ENCODE data around the gene GALM. TPM values are rescaled to one million over a fixed set of nuclear protein-coding genes. Genes with fewer than 3 reads are reported as not detected.

GALM gene
- total RNA-seq, 1 experiment from 2014 or later = 10.0 TPM

DNA sequence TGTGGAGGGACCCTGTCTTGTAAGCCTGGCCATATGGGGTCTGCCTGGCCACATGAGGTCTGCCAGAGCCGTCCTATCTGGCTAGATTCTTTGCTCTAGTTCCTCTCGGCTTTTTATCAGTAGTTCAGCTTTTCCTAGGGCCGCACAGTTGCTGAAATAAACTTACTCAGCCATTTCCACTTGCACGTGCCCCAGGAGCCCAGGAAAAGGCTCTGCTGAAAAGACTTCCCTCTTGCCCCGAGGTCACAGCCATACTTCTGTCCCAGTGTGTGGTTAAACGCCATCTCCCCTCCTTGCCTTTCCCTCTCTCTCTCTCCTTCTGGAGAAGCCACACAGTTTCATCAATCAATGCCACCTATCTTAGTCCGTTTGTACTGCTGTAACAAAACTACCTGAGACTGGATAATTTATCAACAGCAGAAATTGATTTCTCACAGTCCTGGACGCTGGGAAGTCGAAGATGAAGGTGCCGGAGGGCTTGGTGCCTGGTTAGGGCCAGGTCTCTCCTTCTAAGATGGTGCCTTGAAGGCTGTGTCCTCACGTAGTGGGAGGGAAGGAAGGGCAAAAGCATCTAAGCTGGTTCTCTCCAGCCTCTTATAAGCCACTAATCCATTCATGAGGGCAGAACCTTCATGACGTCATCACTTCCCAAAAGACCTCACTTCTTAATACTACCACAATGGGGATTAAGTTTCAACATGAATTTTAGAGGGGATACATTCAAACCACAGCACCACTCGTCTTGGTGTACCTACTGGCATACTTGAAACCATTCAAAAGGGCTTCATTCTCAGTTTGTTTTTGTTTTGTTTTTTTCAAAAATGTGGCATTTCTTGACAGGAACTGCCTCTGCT lies 11.2 kb upstream of the GALM start:
- Histone ChIP-seq H3K18ac (ENCODE audit: insufficient read length, low read depth, low read length) (no peak overlapping the region), H3K4me2 (ENCODE audit: insufficient read depth, insufficient read length, low read length) (no peak overlapping the region), H3K56ac (ENCODE audit: insufficient read length, low read depth, low read length) (no peak overlapping the region), H3K23ac (ENCODE audit: insufficient read length, low read depth, low read length) (no peak overlapping the region), H3K79me1 (ENCODE audit: insufficient read depth, low read depth, low read length, poor library complexity, severe bottlenecking) (no peaks in the 10 kb centered on the region), H3T11ph (ENCODE audit: low read length) (no peak overlapping the region), H2AFZ (ENCODE audit: low read length) (no peak overlapping the region), H4K91ac (ENCODE audit: insufficient read length, low read depth, low read length) (no peak overlapping the region), H3K27me3 (ENCODE audit: insufficient read depth, low read length) (no peaks in the 10 kb centered on the region), H3K9me3 (ENCODE audit: control insufficient read depth, low read depth, low read length) (no peaks in the 10 kb centered on the region), H2BK120ac (ENCODE audit: low read depth, low read length, poor library complexity, severe bottlenecking) (no peak overlapping the region), H2AK5ac (ENCODE audit: insufficient read length, low read length) (no peak overlapping the region), H3K27ac (ENCODE audit: insufficient read length, low read depth, low read length) (no peak overlapping the region), H2BK12ac (ENCODE audit: insufficient read length, low read depth, low read length) (no peak overlapping the region), H2BK15ac (ENCODE audit: low read depth, low read length) (no peak overlapping the region), H3K4ac (ENCODE audit: low read depth, low read length) (no peak overlapping the region), H2BK5ac (ENCODE audit: insufficient read length, low read length) (no peak overlapping the region), H4K5ac (ENCODE audit: insufficient read length, low read depth, low read length) (no peak overlapping the region), H3K79me2 (ENCODE audit: insufficient read depth, low read length) (no peaks in the 10 kb centered on the region), H4K8ac (replicated peaks; ENCODE audit: insufficient read length, low read depth, low read length) (no peak overlapping the region), H2BK20ac (ENCODE audit: low read depth, low read length, poor library complexity, severe bottlenecking) (no peak overlapping the region), H3K23me2 (ENCODE audit: insufficient read length, low read depth, low read length, poor library complexity, severe bottlenecking) (no peaks in the 10 kb centered on the region), H3K14ac (ENCODE audit: insufficient read depth, low read length) (no peak overlapping the region), H4K20me1 (ENCODE audit: control insufficient read depth, insufficient read depth, insufficient read length) (no peaks in the 10 kb centered on the region), H3K9ac (ENCODE audit: extremely low read depth, insufficient read length, low read length) (no peak overlapping the region), H3K4me1 (ENCODE audit: insufficient read depth, low read length) (no peaks in the 10 kb centered on the region)
- no CpG with 5 or more reads among the region's 13 CpGs for WGBS (ENCODE audit: extremely low coverage, insufficient read length, low lambda C conversion rate)
- no peak overlapping the region for H3K4me3 Mint-ChIP-seq
- no peak overlapping the region for H3K27ac Mint-ChIP-seq
- no peaks in the 10 kb centered on the region for H3K4me1 Mint-ChIP-seq
- TF ChIP-seq, protein P1, sequence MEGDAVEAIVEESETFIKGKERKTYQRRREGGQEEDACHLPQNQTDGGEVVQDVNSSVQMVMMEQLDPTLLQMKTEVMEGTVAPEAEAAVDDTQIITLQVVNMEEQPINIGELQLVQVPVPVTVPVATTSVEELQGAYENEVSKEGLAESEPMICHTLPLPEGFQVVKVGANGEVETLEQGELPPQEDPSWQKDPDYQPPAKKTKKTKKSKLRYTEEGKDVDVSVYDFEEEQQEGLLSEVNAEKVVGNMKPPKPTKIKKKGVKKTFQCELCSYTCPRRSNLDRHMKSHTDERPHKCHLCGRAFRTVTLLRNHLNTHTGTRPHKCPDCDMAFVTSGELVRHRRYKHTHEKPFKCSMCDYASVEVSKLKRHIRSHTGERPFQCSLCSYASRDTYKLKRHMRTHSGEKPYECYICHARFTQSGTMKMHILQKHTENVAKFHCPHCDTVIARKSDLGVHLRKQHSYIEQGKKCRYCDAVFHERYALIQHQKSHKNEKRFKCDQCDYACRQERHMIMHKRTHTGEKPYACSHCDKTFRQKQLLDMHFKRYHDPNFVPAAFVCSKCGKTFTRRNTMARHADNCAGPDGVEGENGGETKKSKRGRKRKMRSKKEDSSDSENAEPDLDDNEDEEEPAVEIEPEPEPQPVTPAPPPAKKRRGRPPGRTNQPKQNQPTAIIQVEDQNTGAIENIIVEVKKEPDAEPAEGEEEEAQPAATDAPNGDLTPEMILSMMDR (conservative IDR thresholded peaks at IDR 0.05) = no peak
- H3K36me3 Mint-ChIP-seq (ENCODE audit: insufficient read depth in 1 of 3, low read depth in 3 of 3) = no peaks in the 10 kb centered on the region
- no peaks in the 10 kb centered on the region for H3K27me3 Mint-ChIP-seq (ENCODE audit: low read depth)
- no peaks in the 10 kb centered on the region for H3K9me3 Mint-ChIP-seq
- DNase-seq = no peak

All from H9 (cell line).